ENCODE results near the gene ADGRG6.
"Not testable (repeated sequence)": the region's sequence is repeated elsewhere in the genome, so short reads cannot be mapped to it uniquely, and the experiment has no call there.

ADGRG6 gene

DNA sequence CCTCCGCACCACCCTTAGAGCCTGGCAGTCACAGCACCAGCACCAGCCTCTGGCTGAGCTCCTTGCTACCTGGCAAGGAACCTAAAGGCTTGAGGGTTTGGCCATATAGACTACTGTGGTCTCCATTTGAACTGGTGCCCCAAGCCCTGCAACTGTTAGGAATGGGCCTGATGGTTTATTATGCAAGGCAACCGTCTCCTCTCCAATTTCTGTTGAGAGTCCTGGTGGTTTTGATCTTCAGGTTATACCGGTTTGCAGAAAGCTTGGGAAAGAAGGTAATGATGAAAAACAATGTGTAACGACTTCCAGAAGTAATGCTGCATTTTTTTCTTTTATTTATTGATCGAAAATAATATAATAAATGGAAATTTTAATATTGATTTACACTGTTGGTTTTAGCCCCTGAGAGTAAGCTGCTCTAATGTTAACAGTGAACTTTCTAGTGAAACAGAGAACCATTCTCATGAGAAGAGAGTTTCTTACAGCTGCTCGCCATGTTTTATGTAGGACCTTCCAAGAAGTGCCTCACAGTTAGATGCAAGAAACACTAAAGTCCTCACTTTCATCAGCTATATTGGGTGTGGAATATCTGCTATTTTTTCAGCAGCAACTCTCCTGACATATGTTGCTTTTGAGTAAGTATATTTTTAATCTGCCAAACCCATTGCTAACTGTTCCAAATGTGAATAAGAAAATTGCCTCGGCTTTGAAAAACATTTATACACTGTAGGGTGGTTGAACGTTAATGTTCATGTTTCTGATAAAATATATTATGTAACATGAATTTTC, 112.8 kb downstream of the ADGRG6 start:
- no peak for DNase-seq

DNA sequence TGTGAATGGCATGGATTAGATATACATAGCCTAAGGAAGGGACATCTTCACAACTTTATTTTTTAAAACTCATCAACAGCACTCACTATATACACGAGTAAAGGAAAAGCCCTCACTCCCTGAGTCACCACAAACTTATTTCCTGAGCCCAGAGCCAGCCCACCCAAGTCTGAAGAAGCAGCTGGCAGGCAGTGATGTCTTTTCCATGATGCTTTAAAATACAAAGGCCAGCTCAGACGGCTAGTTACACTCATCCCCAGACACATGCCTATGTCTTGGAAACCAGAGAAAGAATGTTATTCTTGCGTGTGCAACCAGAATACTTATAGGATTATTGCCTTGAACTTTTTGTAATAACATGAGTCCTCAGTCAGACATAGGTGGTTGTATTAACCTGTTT, 114.4 kb downstream of the ADGRG6 start:
- no peak for DNase-seq

DNA sequence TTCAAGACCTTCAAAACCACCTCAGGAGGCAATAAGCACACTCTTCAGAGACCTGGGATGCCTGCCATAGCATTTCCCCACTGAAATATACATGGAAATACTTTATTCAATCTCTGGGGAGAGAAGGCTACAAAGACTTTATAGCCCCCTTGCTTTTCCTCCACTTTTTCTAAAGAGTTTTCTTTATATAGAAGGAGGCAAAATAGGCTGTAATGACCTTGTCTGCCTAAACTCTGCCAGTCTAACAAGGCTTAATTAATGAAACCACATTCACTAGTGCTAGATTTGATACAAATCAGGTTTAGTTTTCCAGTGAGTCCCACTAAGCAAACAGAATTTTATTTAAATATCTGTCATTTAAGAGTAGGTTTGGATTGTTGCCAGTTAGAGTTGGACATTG, 114.9 kb downstream of the ADGRG6 start:
- DNase-seq: no peak

DNA sequence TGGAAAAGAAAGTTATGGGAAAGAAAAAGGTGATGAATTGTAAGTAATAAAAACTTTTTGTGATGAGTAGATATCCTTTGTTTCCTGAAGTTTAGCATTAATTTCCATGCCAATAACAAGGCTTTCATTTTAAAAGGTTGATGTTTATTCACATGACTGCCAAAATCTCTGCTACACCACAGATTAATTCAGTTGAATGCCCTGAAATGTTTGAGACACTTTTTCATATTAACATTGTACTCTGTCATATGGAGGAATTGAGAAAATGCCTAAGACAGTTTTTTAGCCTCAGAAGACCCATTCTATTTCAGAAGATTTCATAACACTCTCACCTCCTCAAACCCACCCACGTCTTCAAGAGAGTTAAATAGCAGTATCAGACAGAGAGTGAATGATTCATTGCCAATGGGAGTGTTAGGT, 115.5 kb downstream of the ADGRG6 start:
- DNase-seq: no peak

DNA sequence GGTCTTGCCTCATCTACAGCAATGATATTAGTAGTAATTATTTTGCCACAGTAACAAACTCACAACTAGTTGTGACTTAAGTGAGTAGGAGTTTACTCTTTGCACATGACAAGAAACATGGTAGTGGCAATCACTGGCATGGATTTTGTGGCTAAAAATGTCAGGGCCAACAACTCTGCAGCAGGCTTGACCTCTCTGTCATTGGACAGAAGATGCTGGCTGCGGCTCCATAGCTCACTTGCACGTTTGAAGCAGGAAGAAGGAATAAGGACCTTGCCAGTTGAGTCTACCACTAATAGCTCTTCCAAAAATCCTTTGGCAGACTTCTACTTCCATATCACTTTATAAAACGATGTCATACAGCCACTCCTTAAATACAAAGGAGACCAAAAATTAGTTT, 117.3 kb downstream of the ADGRG6 start:
- DNase-seq: no peak

DNA sequence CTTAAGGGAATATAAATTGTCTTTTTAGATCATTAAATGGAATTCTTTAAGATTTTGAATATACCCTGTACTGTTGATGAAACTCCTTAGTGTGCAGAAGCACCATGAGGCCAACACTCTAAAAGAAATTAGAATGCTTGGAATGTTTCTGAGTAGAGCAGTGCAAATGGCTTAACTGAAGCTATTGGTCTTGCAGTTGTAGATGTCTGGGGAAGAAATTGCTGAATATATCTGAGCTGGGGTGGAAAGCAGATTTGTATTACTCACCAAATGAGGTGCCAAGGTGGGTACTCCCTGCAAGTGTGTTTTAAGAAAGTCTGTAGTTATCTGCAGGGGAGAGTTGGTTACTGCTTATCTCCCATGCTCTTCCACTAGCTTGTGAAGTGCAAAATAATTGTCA, 119.0 kb downstream of the ADGRG6 start:
- DNase-seq: no peak

DNA sequence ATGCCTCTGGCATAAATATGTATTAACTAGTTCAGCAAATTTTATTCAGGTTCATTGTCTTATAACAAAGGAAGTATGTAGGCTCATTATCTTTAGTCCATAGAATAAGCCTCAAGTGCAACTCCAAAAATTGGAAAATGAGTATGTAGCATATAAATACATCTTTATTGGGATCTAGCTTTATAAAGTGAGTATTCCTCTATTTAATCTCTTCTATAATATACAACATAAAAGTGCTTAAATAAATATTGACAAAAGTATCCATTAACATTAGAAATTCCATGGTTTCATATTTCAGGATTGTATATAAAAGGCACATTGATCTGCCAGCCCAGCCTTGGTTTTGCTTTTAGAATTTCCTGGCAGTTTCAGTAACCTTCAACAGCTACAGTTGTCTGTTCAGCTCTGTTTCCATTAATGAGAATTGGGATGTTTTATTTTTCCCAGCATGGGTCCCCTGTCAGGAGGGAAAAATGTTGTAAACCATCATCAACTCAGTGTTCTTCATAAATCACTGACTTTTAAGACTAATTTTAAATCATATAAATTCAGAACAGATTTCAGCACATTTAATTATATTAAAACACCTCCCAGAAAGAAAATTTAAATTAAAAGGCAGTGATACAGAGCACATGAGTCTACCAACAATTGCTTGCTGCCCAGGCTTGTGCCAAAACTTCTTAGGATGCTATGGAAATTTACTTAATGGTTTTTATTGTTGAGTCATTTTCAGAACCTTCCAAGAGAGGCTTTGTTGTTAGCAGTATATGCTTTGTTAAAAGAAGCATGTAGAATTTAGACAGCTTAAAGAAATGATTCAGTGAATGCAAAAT, 119.7 kb downstream of the ADGRG6 start:
- DNase-seq: no peak

DNA sequence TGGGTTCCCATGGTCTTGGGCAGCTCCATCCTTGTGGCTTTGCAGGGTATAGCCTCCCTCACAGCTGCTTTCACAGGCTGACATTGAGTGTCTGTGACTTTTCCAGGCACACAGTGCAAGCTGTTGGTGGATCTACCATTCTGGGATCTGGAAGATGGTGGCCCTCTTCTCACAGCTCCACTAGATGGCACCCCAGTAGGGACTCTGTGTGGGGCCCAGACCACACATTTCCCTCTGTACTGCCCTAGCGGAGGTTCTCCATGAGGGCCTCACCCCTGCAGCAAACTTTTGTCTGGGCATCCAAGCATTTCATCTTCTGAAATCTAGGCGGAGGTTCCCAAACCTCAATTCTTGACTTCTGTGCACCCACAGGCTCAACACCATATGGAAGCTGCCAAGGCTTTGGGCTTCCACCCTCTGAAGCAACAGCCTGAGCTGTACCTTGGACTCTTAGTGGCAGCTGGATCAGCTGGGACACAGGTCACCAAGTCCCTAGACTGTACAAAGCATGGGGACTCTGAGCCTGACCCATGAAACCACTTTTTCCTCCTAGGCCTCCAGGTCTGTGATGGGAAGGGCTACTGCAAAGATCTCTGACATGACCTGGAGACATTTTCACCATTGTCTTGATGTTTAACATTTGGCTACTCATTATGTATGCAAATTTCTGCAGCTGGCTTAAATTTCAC, 124.8 kb downstream of the ADGRG6 start:
- DNase-seq: not testable (repeated sequence)

DNA sequence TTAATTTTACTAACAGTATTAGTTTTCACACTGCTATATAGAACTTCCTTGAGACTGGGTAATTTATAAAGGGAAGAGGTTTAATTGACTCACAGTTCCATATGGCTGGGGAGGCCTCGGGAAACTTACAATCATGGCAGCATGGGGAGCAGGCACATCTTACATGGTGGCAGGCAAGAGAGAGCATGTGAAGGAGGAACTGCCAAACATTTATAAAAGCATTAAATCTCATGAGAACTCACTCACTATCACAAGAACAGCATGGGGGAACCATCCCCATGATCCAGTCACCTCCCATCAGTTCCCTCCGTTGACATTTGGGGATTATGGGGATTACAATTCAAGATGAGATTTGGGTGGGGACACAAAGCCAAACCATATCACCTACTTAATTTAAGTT, 126.7 kb downstream of the ADGRG6 start:
- DNase-seq: not testable (repeated sequence)

DNA sequence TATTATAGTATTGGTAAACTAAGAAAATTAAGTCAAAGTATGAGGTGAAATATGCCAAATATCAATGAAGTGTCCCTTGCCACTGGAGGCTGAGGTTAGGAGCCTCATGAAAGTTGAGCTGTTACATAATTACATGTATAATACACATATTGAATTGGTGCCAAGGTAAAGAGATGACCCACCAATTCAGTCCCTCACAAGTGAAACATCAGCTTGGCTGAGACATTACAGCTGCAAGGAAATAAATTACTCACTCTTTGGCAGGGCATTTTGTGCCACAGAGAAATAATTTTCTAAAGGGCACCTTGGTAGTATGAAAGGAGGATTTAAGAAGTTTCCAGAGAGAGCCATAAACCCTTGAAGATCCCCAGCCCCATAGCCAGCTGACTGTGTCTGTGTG, 127.4 kb downstream of the ADGRG6 start:
- DNase-seq: no peak

DNA sequence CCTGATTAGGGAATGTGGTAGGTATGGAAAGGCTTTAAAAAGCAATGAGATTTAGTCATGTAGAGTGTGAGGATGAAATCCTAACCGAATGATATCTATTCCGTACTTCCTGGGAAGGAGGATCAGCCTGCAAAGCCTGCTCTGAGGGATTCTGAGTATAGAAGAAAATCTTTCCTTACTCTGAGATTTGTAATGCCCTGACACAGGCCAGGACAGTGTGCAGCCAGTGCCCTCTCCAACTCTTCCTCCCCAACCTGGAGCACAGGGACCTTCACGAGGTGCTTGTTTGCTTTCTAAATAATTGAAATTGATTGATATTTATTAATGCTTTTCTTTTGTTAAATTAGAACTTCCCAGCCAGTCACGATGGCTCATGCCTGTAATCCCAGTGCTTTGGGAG, 131.6 kb downstream of the ADGRG6 start:
- no peak for DNase-seq

DNA sequence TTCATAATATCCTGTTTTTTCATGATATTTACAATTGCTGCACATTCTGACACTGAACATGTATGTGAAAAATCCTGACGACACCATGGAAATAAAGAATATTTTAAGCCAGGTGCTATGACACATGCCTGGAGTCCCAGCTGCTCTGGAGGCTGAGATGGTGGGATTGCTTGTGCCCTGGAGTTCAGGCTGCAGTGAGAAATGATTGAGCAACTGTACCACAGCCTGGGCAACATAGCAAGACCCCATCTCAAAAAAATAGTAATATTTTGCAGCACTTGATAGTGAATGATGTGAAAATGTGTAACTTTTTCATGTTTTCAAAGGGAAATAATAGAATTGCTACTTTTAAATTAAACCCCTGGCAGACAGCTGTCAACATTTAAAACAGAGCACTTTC, 137.1 kb downstream of the ADGRG6 start:
- no peak for DNase-seq

DNA sequence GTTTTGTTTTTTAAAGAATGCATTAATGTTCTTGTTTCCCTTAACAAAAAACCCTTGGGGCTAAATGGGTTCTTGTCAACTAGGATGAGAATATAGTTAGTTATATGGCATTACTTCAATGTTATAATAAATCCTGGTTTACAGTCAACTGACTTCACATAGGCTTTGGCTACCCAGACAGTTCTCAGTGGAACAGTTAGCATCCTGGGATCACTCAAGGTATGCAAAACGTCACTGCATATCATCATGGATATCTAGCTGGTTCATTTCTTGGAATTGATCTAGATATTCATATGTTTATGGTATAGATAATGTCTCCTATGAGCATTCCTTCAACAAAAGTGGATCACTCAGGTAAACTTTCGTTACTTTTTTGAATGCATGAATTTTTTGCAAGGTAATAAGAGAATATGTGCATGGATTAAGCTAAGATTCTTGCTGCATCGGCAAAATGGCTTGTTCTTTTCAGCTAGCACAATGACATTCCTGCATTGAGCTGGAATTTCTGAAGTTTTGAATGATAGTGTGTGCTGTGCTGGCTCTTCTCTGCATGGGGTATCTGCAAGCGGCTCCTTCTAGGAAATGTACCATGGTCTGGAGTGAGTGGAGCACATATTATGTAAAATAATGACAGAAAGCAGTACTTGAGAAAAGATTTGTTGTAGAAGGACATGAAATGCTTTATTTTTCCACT, 138.9 kb downstream of the ADGRG6 start:
- no peak for DNase-seq

DNA sequence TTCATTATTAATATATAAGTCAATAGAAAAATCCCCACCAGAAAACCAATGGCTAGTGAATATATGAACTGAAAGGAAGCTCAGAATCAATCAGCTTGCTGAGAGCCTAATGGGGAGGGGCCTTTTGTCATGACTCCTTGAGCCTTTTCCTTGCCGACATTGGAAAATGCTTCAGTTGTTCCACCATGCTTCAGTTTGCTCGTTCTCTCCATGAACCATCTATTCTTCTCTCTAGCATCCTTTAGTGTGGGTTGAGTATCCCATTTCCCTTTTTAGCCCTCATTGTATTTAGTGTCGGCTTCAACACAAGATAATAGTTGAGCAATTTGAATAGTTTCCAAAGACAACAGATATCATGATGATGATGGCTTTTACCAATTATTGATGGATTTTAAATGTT, 139.9 kb downstream of the ADGRG6 start:
- no peak for DNase-seq

DNA sequence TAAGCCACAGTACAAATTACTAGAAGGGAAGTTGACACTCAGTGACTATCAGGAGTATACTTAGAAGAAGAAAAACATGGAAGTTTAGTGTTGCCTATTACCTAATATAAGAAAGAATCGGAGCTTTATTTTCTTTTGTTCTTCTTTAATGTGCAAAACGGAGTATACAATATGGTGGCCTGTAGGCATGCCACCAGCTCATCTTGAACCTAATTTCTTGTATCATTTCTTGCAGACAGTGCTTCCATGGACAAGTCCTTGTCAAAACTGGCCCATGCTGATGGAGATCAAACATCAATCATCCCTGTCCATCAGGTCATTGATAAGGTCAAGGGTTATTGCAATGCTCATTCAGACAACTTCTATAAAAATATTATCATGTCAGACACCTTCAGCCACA, 141.3 kb downstream of the ADGRG6 start:
- no peak for DNase-seq

DNA sequence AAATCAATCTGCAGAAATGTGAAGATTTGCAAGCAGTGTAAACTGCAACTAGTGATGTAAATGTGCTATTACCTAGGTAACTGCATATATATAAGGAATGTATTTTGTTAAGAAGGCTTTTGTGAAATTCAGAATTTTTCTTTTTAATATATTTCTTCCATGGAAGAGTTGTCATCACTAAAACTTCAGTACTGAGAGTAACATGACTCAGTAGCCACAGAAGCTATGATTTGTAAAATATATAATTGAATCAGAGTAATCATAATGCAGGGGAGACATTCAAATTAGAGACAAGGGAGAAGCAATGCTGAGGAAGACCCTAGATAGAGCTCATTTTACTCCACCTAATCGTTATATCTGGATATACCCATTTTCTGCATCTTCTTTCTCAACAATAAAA, 141.7 kb downstream of the ADGRG6 start:
- no peak for DNase-seq

DNA sequence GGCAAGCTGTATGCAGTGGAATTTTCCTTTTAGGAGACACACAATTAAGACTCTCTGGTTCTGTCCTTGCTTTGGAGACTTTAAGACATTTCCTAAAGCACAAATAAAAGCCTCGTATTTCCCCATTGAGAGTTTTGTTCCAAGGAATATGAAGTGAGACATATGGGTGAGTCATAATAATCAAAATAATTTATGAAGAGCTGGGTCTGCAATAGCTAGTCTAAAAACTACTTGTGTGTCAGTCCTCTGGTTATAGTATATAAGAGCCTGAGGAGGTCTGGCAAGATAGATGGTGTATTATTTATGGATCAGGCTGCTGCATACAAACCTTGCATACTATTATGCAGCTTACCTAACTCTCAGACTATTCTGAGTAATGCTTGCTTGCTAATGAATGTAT, 142.6 kb downstream of the ADGRG6 start:
- DNase-seq: no peak

DNA sequence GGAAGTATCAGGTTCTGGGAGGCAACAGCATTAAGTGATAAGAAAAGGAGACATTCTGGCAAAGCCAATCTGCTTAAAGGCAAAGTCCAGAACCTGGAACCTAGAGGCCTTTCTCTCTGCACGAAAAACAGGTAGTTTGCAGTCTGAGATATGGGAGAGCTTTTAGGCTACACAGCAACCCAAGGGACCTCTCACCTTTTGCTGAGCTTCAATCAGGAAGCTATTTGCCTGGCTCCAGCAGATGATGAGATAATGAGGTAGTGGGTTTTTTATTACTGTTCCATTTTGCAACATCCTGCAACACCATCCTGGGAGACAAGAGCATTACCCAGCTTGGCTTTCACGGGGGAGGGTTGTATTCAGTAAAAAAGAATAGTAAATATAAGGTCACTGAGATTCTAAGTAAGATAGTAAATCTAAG, 143.1 kb downstream of the ADGRG6 start:
- DNase-seq: no peak

DNA sequence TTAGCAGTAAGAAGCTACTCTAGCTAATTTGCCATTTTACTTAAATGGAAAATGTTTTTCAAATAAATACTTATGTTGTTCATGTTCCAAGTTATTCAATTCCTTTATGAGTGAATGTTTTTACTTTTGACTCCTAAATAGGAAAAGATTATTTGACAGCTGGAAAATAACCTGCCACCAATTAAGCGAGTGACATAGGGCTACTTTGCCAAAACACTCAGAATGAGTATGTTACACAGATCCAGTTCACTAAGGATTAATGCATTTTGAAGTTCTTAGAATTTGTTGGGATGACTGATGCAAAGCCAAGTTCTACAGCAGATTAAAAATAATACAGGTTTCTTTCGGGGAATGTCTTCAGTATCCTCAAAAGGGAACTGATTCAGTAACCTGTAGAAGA, 144.4 kb downstream of the ADGRG6 start:
- no peak for DNase-seq

DNA sequence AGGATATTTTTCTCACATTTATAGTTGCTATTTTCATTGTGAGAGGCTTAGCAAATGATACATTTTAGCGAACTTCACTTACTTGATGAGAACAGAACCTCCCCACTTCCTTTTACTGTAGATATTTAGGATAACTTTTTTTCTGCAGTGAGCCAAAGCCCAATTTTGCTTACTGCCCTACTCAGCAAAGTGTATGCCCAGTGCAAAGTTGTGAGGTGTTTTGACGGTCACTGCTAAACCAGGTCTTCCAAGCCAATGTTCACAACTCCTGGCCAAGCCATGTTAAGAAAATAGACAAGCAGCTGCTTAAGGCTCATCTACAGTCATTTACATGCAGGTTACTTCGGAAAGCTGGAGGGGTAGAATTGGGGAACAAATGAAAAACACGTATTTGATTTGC, 144.8 kb downstream of the ADGRG6 start:
- DNase-seq: no peak

DNA sequence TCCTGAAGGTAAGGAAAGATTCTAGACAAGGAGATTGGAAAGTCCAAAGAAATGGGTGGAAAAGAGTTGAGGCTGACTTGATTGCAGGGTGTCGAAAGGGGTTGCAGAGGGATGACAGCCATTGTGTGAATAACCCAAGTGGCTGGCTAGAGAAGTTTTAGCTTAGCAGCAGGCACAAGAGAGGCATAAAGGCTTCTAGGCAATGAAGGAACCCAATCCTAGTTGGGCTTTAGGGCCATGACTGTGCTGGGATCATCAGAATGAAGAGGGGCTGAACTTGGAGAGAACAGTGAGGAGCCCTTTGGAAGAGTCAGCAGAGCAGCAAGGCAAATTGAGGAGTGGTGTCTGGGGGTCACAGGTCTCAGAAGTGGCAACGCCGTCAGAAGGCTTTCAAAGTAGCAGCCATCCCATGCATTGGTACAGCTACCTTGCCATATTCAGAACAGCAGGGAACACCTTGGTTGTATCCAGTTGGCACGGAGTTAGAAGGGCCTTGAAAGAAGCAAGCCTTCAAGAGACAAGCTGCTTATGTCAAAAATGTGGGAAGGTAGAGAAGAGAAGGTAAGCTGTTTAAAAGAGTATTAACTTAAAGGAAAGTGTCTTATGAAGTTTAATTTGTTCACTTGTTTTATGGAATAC, 146.4 kb downstream of the ADGRG6 start:
- no peak for DNase-seq

DNA sequence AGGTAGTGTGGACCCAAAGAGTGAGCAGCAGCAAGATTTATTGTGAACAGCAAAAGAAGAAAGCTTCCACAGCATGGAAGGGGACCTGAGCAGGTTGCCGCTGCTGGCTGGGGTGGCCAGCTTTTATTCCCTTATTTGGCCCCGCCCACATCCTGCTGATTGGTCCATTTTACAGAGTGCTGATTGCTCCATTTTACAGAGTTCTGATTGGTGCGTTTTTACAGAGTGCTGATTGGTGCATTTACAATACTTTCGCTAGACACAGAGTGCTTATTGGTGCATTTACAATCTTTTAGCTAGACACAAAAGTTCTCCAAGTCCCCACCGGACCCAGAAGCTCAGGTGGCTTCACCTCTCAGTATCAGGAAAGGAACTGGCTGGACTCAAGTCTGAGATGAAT, 149.0 kb downstream of the ADGRG6 start:
- DNase-seq: not testable (repeated sequence)

DNA sequence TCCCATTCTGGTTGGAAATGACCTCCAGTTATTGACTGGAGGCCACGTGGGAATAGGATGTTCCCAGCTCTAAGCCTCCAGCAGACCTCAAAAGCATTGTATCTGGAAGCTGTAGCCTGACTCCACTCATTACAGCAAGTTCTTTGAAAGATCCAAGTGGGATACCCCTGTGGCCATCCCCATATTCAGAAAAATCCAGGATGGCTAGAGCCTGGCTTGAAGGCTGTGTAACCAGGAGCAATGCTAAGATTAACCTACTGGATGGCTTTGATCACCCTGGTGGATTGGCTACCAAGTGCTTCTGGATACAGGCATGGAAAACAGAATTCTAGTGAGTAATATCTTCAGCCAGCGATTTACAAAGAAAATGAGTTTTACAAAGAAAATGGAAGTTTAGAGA, 151.2 kb downstream of the ADGRG6 start:
- no peak for DNase-seq

All from activated CD8-positive, alpha-beta memory T cell treated with anti-CD3 and anti-CD28 coated beads, Interleukin-2, amount 50 U/mL, for 48 hours (primary cell).